K562 (cell line): ENCODE results near the gene RBPJL. TPM values are rescaled to one million over a fixed set of nuclear protein-coding genes. Genes with fewer than 3 reads are reported as not detected.

Source experiments
- ATAC-seq: fragments of 200-7000 bp; cut with Tn5 transposase; 3 replicates; pipeline ENCODE4 v1.9.1; 2020; ENCODE audit warnings: moderate library complexity
- BruUV-seq: library from RNA; stranded (reverse); fragments of 400-500 nt; replicated peaks from 2 replicates; lab custom pipeline; 2021; lab: Mats Ljungman, UMichigan
- CTCF ChIA-PET: fragments of 300-600 bp; formaldehyde crosslinking; extraction: SDS; loops from one replicate; lab custom pipeline; 2021; ENCODE audit warnings: low intra/inter-chr PET ratio; lab: Yijun Ruan, JAX
- POLR2A ChIA-PET: fragments of 300-600, 350-650 bp; sonication (Branson Sonifier 250); formaldehyde crosslinking; extraction: SDS; loops from one replicate; lab custom pipeline; 2021; ENCODE audit warnings: antibody characterized with exemption, inconsistent platforms; lab: Yijun Ruan, JAX
- DNase-seq, 4 experiments: peaks; one replicate each; pipeline versions ENCODE4 v3.0.0 to v3.0.0-alpha.2; 2011 to 2018; ENCODE audit warnings: low spot score in 3 of 4, mixed read lengths in 3 of 4; ENCODE audit errors: extremely low read depth in 1 of 4
- FAIRE-seq: peaks from 2 replicates; lab custom pipeline; 2011; peaks lifted over from hg19 to GRCh38; lab: Jason Lieb, UNC
- H2AFZ ChIP-seq: 2 replicates; pipeline ENCODE4 v1.6.0; 2011; ENCODE audit warnings: low read depth, low read length, control low read depth, inconsistent platforms
- H3K27ac ChIP-seq: fragments of 200-600 bp; 3 replicates; pipeline ENCODE4 v1.8.0; 2011; ENCODE audit warnings: low read depth, mild to moderate bottlenecking, control low read depth, inconsistent platforms, low read length, moderate library complexity, mixed read lengths; ENCODE audit errors: extremely low read depth
- H3K27me3 ChIP-seq, 2 experiments: fragments of 300-600 bp in 1 of 2; 2 replicates in 1 of 2; 3 replicates in 1 of 2; pipeline versions ENCODE4 v1.6.0 to v1.8.0; 2011; ENCODE audit warnings: inconsistent platforms in 2 of 2, low read length in 2 of 2, mild to moderate bottlenecking in 1 of 2, mixed read lengths in 1 of 2, moderate library complexity in 1 of 2; ENCODE audit not compliant: control insufficient read depth in 2 of 2, insufficient read depth in 2 of 2
- H3K36me3 ChIP-seq: fragments of 300-600 bp; 3 replicates; pipeline ENCODE4 v1.8.0; 2011; ENCODE audit warnings: mild to moderate bottlenecking, low read length, inconsistent platforms; ENCODE audit not compliant: control insufficient read depth, insufficient read depth
- H3K4me1 ChIP-seq, 2 experiments: fragments of 200-600 bp in 1 of 2; replicated peaks in 1 of 2; 2 replicates in 1 of 2; 3 replicates in 1 of 2; pipeline versions ENCODE4 v1.5.1 to v1.8.0; 2011; ENCODE audit warnings: inconsistent platforms in 2 of 2, low read length in 2 of 2, mild to moderate bottlenecking in 1 of 2, mixed read lengths in 1 of 2, moderate library complexity in 1 of 2; ENCODE audit not compliant: control insufficient read depth in 2 of 2, insufficient read depth in 2 of 2
- H3K4me2 ChIP-seq: 2 replicates; pipeline ENCODE4 v1.6.1; 2011; ENCODE audit warnings: low read length, control low read depth, inconsistent platforms, mixed read lengths; ENCODE audit not compliant: insufficient read depth
- H3K4me3 ChIP-seq: fragments of 200-600 bp; sonication (generic), shearing (Covaris generic); 2 replicates; pipeline ENCODE4 v1.5.1; 2016; ENCODE audit warnings: control low read depth, inconsistent platforms
- H3K79me2 ChIP-seq: fragments of 200-600 bp; 3 replicates; pipeline ENCODE4 v1.8.0; 2011; ENCODE audit warnings: low read length, inconsistent platforms; ENCODE audit not compliant: control insufficient read depth, insufficient read depth
- H3K9ac ChIP-seq, 2 experiments: 2 replicates each; pipeline versions ENCODE4 v1.6.0 to v1.6.1; 2011; ENCODE audit warnings: low read depth in 2 of 2, low read length in 2 of 2, control low read depth in 1 of 2, inconsistent platforms in 1 of 2, mild to moderate bottlenecking in 1 of 2, mixed read lengths in 1 of 2; ENCODE audit not compliant: insufficient read depth in 1 of 2
- H3K9me1 ChIP-seq: one replicate; pipeline ENCODE4 v1.6.0; 2011; ENCODE audit warnings: inconsistent platforms, mild to moderate bottlenecking, low read length, moderate library complexity; ENCODE audit not compliant: control insufficient read depth, insufficient read depth
- H3K9me3 ChIP-seq: replicated peaks from 2 replicates; pipeline ENCODE4 v1.5.1; 2011; ENCODE audit warnings: low read depth, low read length, inconsistent platforms; ENCODE audit not compliant: control insufficient read depth, insufficient read depth
- H4K20me1 ChIP-seq: replicated peaks from 2 replicates; pipeline ENCODE4 v1.6.1; 2011; ENCODE audit warnings: low read length, inconsistent platforms, mixed read lengths; ENCODE audit not compliant: control insufficient read depth, insufficient read depth
- BACH1 ChIP-seq: fragments of 200-800 bp; sonication (Bioruptor generic); IDR thresholded peaks from 2 replicates; pipeline ENCODE4 v1.6.1; 2016; ENCODE audit warnings: missing genetic modification characterization, missing compliant biosample characterization
- CHD2 ChIP-seq: IDR thresholded peaks from 2 replicates; pipeline ENCODE4 v1.6.1; 2011; ENCODE audit warnings: low read depth, low read length
- MYNN ChIP-seq, 2 experiments: sonication (generic); formaldehyde crosslinking in 1 of 2; IDR thresholded peaks; 2 replicates each; pipeline versions ENCODE4 v1.5.0 to v1.6.1; 2016 to 2020; ENCODE audit warnings: antibody characterized with exemption in 1 of 2, missing genetic modification reagents in 1 of 2
- NFE2L1 ChIP-seq: fragments of 450-650 bp; IDR thresholded peaks from 2 replicates; pipeline ENCODE4 v1.6.1; 2016; ENCODE audit warnings: missing genetic modification characterization, low read depth, mild to moderate bottlenecking, missing compliant biosample characterization, moderate library complexity, borderline replicate concordance
- NFIC ChIP-seq: fragments of 450-650 bp; IDR thresholded peaks from 2 replicates; pipeline ENCODE4 v1.6.1; 2017; ENCODE audit warnings: mild to moderate bottlenecking, inconsistent platforms
- POLR2AphosphoS2 ChIP-seq: IDR thresholded peaks from 2 replicates; pipeline ENCODE4 v1.6.1; 2012; ENCODE audit warnings: low read length, improper control_type of control experiment
- THRAP3 ChIP-seq: fragments of 450-650 bp; IDR thresholded peaks from 2 replicates; pipeline ENCODE4 v1.6.1; 2016; ENCODE audit warnings: mild to moderate bottlenecking, inconsistent platforms, borderline replicate concordance
- ZBED1 ChIP-seq: IDR thresholded peaks from 2 replicates; pipeline ENCODE4 v1.6.1; 2014
- ZNF253 ChIP-seq: fragments of 250-450 bp; sonication (Bioruptor Pico); conservative IDR thresholded peaks from 2 replicates; pipeline ENCODE4 v1.6.1; 2021; ENCODE audit warnings: mild to moderate bottlenecking
- WGBS: fragments of 100-300 bp; shearing (Covaris generic); methylation state at CpG from one replicate; pipeline ENCODE4 v1.1.6; 2016; ENCODE audit warnings: low coverage, mixed read lengths; ENCODE audit not compliant: insufficient coverage; ENCODE audit errors: missing lambda C conversion rate; 5-methylcytosine and 5-hydroxymethylcytosine counted together
- in situ Hi-C: fragments of 300-500 bp; cut with MboI; formaldehyde crosslinking; loops from 4 replicates; pipeline ENCODE4 v1.15.0; 2018; ENCODE audit warnings: inconsistent platforms, mixed read lengths
- intact Hi-C: fragments of 100-400 bp; cut with micrococcal nuclease; formaldehyde crosslinking; loops from 2 replicates; pipeline ENCODE4 v1.14.2; 2022
- polyA plus RNA-seq, 8 experiments: library from polyadenylated mRNA; depleted of rRNA in 4 of 8; stranded (reverse) in 5 of 8; unstranded in 3 of 8; fragments of >200 nt; fragmentation: Nextera tagmentation in 2 of 8; fragmentation: Illumina TruSeq in 1 of 8; extraction: Ambion mirVana in 2 of 8; extraction: Trizol in 1 of 8; gene quantifications; 2 replicates each; pipeline versions ENCODE4 v1.2.1 to v1.2.3, GENCODE V29; 2011 to 2014; ENCODE audit warnings: inconsistent platforms in 1 of 8, missing spikeins in 1 of 8
- total RNA-seq, 7 experiments: library from RNA; depleted of rRNA in 6 of 7; stranded (reverse); fragments of >200 nt in 6 of 7; fragmentation: Illumina TruSeq in 2 of 7; extraction: Trizol in 2 of 7; gene quantifications; 2 replicates each; pipeline versions ENCODE4 v1.2.1 to v1.2.3, GENCODE V29; 2011 to 2021; ENCODE audit warnings: low replicate concordance in 1 of 7

RBPJL gene
- total and polyA plus RNA-seq, 9 of the 15 experiments (the other 6 are each of a cell fraction or from before 2014, with no cell fraction given), result not detected

DNA sequence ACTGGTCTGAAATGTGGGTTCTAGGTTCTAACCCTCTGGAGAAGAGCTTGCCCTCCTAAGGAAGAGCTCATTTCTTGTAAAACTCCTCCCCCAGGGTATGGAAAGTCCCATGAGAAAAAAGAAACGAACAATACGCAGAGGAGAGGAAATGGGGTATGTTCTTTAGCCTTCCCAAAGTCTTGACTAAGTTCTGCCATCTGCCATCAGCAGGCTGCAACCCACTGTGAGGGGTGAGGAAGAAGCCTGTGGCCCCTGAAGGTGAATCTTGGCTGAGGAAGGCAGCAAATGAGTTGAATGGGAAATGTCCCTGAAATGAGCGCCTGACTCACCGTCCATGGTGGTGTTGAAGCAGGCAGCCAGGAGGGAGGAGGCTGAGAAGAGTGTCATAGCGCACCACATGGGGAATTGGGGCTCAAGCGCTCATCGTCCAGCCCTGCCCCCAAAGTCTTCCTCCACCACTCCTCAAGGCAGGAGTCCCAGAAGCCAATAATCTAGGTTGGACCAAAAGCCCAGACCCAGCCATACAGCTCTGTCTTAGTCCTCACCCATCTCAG, 11.8 kb downstream of the RBPJL start:
- Histone ChIP-seq H3K9me3 (no peaks in the 10 kb centered on the region), H3K9me1 (no peaks in the 10 kb centered on the region), H3K4me3 (no peak overlapping the region), H3K27me3 (peaks cover 10 to 30% of the 10 kb centered on the region in 2 experiments; a peak in 4 of 5 replicates), H3K27ac (no peak overlapping the region), H3K36me3 (no peaks in the 10 kb centered on the region), H3K4me1 (peaks cover 4 to 16% of the 10 kb centered on the region in 2 experiments; a peak in 4 of 5 replicates), H3K9ac (no peak overlapping the region), H3K4me2 (no peak overlapping the region; the same call in 1 of the 2 replicates), H2AFZ (no peak overlapping the region), H3K79me2 (no peaks in the 10 kb centered on the region), H4K20me1 (no peaks in the 10 kb centered on the region; the same call in 1 of the 2 replicates)
- FAIRE-seq (no peak), ATAC-seq (no peak), DNase-seq (no peak)
- WGBS, result 0% methylated on average over 7 of the region's 7 CpGs
- no TSS peak for BruUV-seq
- TF ChIP-seq MYNN (IDR thresholded peaks at IDR 0.05) (no peak), MYNN (CRISPR knock-in tag; IDR thresholded peaks at IDR 0.05) (no peak)
- intact Hi-C loops, result loop anchor here (10.0 kb wide), 1 partner anchor 226 kb away; the partner anchor contains the start of gene EPPIN
- ChIA-PET CTCF (interaction anchor here (0.6 to 2.3 kb wide), 6 partner anchors 55 to 452 kb away, joined by 3 to 23 read pairs (median 5); no protein-coding TSS in a partner anchor), POLR2A (interaction anchor here (0.7 to 1.5 kb wide), 4 partner anchors 19 to 452 kb away, joined by 3 to 5 read pairs (median 4); no protein-coding TSS in a partner anchor)
- in situ Hi-C loops, result no loop called here

DNA sequence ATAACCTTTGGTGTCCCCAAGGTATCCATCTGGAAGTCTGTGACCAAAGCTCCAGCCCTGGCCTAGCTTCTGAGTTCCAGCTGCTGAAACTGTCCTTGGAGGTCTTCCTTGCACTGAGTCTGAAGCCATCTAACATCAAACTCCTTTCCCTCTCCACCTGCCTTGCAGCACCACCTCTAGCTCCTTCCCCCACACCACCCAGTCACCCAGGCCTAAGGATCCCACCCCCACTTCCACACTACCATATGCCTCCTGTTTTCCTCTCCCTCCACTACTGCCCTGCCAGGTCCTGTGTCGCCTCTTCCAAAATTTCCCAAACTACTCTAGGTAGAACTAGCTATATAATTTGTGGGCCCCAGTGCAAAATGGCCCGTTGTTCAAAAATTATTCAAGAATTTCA, 12.3 kb downstream of the RBPJL start:
- no peaks in the 10 kb centered on the region; the same call in 1 of the 2 replicates for H4K20me1 ChIP-seq
- POLR2A ChIA-PET, result interaction anchor here (0.7 to 1.5 kb wide), 3 partner anchors 18 to 452 kb away, joined by 4 to 5 read pairs (median 4); no protein-coding TSS in a partner anchor

More for the DNA sequence above, 12.3 kb downstream of the RBPJL start:
- Histone ChIP-seq H3K36me3 (no peaks in the 10 kb centered on the region), H2AFZ (no peak overlapping the region), H3K4me1 (peaks cover 4 to 17% of the 10 kb centered on the region in 2 experiments; a peak in 4 of 5 replicates), H3K9me1 (no peaks in the 10 kb centered on the region), H3K79me2 (no peaks in the 10 kb centered on the region), H3K9ac (no peak overlapping the region), H3K27ac (no peak overlapping the region), H3K27me3 (peaks cover 10 to 25% of the 10 kb centered on the region in 2 experiments; a peak in 4 of 5 replicates), H3K4me3 (no peak overlapping the region), H3K4me2 (no peak overlapping the region; the same call in 1 of the 2 replicates), H3K9me3 (no peaks in the 10 kb centered on the region)
- CTCF ChIA-PET, result interaction anchor here (0.6 to 2.3 kb wide), 9 partner anchors 12 to 573 kb away, joined by 3 to 23 read pairs (median 4); no protein-coding TSS in a partner anchor
- intact Hi-C loops, result loop anchor here (10.0 kb wide), 1 partner anchor 226 kb away; the partner anchor contains the start of gene EPPIN
- BruUV-seq, result no TSS peak
- FAIRE-seq (no peak), ATAC-seq (no peak), DNase-seq (no peak)
- in situ Hi-C loops, result no loop called here
- no peak for TF ChIP-seq ZBED1
- TF ChIP-seq POLR2AphosphoS2, result no peak
- TF ChIP-seq THRAP3, result no peak
- no peak for TF ChIP-seq NFIC
- no peak for TF ChIP-seq BACH1 (tag)
- TF ChIP-seq ZNF253 (CRISPR knock-in tag), result no peak
- no peak for TF ChIP-seq NFE2L1 (tag)
- no peak for TF ChIP-seq CHD2
- 0% methylated on average over 1 of the region's 2 CpGs for WGBS
